ENCODE results near the gene DNASE1L1. TPM values are rescaled to one million over a fixed set of nuclear protein-coding genes. Genes with fewer than 3 reads are reported as not detected.
A peak's percentile ranks its signal among the peaks of the same experiment; 100 is the strongest.

The DNASE1L1 gene
- total RNA-seq, 1 donor from 2014 or later: 35.1 TPM

GRCh38 chrX:154355094-154355775 lies 53.8 kb downstream of the DNASE1L1 start:
- Histone ChIP-seq H3K36me3 (ENCODE audit: insufficient read depth, low read length) (peaks cover 17% of the 10 kb centered on the region), H3K4me2 (ENCODE audit: low read length) (no peak overlapping the region), H3K9ac (ENCODE audit: low read length) (no peak overlapping the region), H3K9me3 (ENCODE audit: insufficient read depth, low read depth, low read length) (no peaks in the 10 kb centered on the region), H3K79me2 (ENCODE audit: insufficient read depth, low read length) (peaks cover 57% of the 10 kb centered on the region), H3K4me1 (ENCODE audit: insufficient read depth, low read length) (no peaks in the 10 kb centered on the region), H3K27me3 (ENCODE audit: insufficient read depth, low read length) (no peaks in the 10 kb centered on the region), H3K4me3 (ENCODE audit: insufficient read depth, low read depth, low read length) (no peak overlapping the region), H3K27ac (ENCODE audit: low read depth, low read length) (no peak overlapping the region), H4K20me1 (ENCODE audit: insufficient read depth, low read length) (peaks cover 100% of the 10 kb centered on the region), H2AFZ (ENCODE audit: low read depth, low read length) (no peak overlapping the region)
- no peak overlapping the region for H3K27ac Mint-ChIP-seq (ENCODE audit: unreplicated experiment)
- no peak overlapping the region for H3K4me3 Mint-ChIP-seq (ENCODE audit: unreplicated experiment)
- no peak for FAIRE-seq
- peaks cover 6% of the 10 kb centered on the region for H3K36me3 Mint-ChIP-seq (ENCODE audit: low read depth, unreplicated experiment)
- TF ChIP-seq EZH2 (IDR thresholded peaks at IDR 0.05; ENCODE audit: insufficient read depth, low read length): no peak
- no peak for TF ChIP-seq CTCF (IDR thresholded peaks at IDR 0.05; ENCODE audit: insufficient read depth, low read depth, low read length)
- peaks cover 4% of the 10 kb centered on the region for H3K4me1 Mint-ChIP-seq (ENCODE audit: low read depth, unreplicated experiment)
- no peaks in the 10 kb centered on the region for H3K27me3 Mint-ChIP-seq (ENCODE audit: low read depth, unreplicated experiment)
- no peaks in the 10 kb centered on the region for H3K9me3 Mint-ChIP-seq (ENCODE audit: unreplicated experiment)
- DNase-seq (ENCODE audit: low read depth): no peak

GRCh38 chrX:154354516-154354915 lies 54.5 kb downstream of the DNASE1L1 start:
- H3K27ac ChIP-seq (ENCODE audit: low read depth, low read length): no peak overlapping the region
- H3K36me3 Mint-ChIP-seq (ENCODE audit: low read depth, unreplicated experiment): peaks cover 6% of the 10 kb centered on the region
- no peak overlapping the region for H2AFZ ChIP-seq (ENCODE audit: low read depth, low read length)
- H3K27me3 Mint-ChIP-seq (ENCODE audit: low read depth, unreplicated experiment): no peaks in the 10 kb centered on the region
- H3K36me3 ChIP-seq (ENCODE audit: insufficient read depth, low read length): peaks cover 23% of the 10 kb centered on the region
- FAIRE-seq: no peak
- H3K4me2 ChIP-seq (ENCODE audit: low read length): no peak overlapping the region
- no peaks in the 10 kb centered on the region for H3K27me3 ChIP-seq (ENCODE audit: insufficient read depth, low read length)
- no peak overlapping the region for H3K9ac ChIP-seq (ENCODE audit: low read length)
- no peak for TF ChIP-seq EZH2 (IDR thresholded peaks at IDR 0.05; ENCODE audit: insufficient read depth, low read length)
- no peak for TF ChIP-seq CTCF (IDR thresholded peaks at IDR 0.05; ENCODE audit: insufficient read depth, low read depth, low read length)
- no peaks in the 10 kb centered on the region for H3K9me3 ChIP-seq (ENCODE audit: insufficient read depth, low read depth, low read length)
- peaks cover 50% of the 10 kb centered on the region for H3K79me2 ChIP-seq (ENCODE audit: insufficient read depth, low read length)
- peak overlapping the region; percentile 7 for H3K27ac Mint-ChIP-seq (ENCODE audit: unreplicated experiment)
- H3K4me1 Mint-ChIP-seq (ENCODE audit: low read depth, unreplicated experiment): peaks cover 4% of the 10 kb centered on the region
- H3K9me3 Mint-ChIP-seq (ENCODE audit: unreplicated experiment): no peaks in the 10 kb centered on the region
- H3K4me3 Mint-ChIP-seq (ENCODE audit: unreplicated experiment): no peak overlapping the region
- H4K20me1 ChIP-seq (ENCODE audit: insufficient read depth, low read length): peaks cover 98% of the 10 kb centered on the region
- DNase-seq (ENCODE audit: low read depth): no peak
- H3K4me3 ChIP-seq (ENCODE audit: insufficient read depth, low read depth, low read length): no peak overlapping the region
- no peaks in the 10 kb centered on the region for H3K4me1 ChIP-seq (ENCODE audit: insufficient read depth, low read length)

- no peaks in the 10 kb centered on the region for H3K9me3 ChIP-seq (ENCODE audit: insufficient read depth, low read depth, low read length)
- Mint-ChIP-seq H3K4me1 (ENCODE audit: low read depth, unreplicated experiment) (peaks cover 4% of the 10 kb centered on the region), H3K27ac (ENCODE audit: unreplicated experiment) (no peak overlapping the region), H3K36me3 (ENCODE audit: low read depth, unreplicated experiment) (peaks cover 6% of the 10 kb centered on the region), H3K9me3 (ENCODE audit: unreplicated experiment) (no peaks in the 10 kb centered on the region), H3K27me3 (ENCODE audit: low read depth, unreplicated experiment) (no peaks in the 10 kb centered on the region), H3K4me3 (ENCODE audit: unreplicated experiment) (no peak overlapping the region)
- H3K27me3 ChIP-seq (ENCODE audit: insufficient read depth, low read length): no peaks in the 10 kb centered on the region
- FAIRE-seq (no peak), DNase-seq (ENCODE audit: low read depth) (no peak)
- peaks cover 45% of the 10 kb centered on the region for H3K79me2 ChIP-seq (ENCODE audit: insufficient read depth, low read length)
- no peak for TF ChIP-seq EZH2 (IDR thresholded peaks at IDR 0.05; ENCODE audit: insufficient read depth, low read length)
- TF ChIP-seq CTCF (IDR thresholded peaks at IDR 0.05; ENCODE audit: insufficient read depth, low read depth, low read length): no peak
- H3K4me3 ChIP-seq (ENCODE audit: insufficient read depth, low read depth, low read length): no peak overlapping the region
- no peaks in the 10 kb centered on the region for H3K4me1 ChIP-seq (ENCODE audit: insufficient read depth, low read length)
- no peak overlapping the region for H3K9ac ChIP-seq (ENCODE audit: low read length)
- no peak overlapping the region for H2AFZ ChIP-seq (ENCODE audit: low read depth, low read length)
- peaks cover 23% of the 10 kb centered on the region for H3K36me3 ChIP-seq (ENCODE audit: insufficient read depth, low read length)
- no peak overlapping the region for H3K4me2 ChIP-seq (ENCODE audit: low read length)
- H3K27ac ChIP-seq (ENCODE audit: low read depth, low read length): no peak overlapping the region
- peaks cover 98% of the 10 kb centered on the region for H4K20me1 ChIP-seq (ENCODE audit: insufficient read depth, low read length)
These were observed 55.0 kb downstream of the DNASE1L1 start for GRCh38 chrX:154354013-154354412.
